ENCODE measurements around the gene TMEM25. TPM values are rescaled to one million over a fixed set of nuclear protein-coding genes. Genes with fewer than 3 reads are reported as not detected.
A peak's percentile ranks its signal among the peaks of the same experiment; 100 is the strongest.

Gene TMEM25
- total RNA-seq, 1 experiment from 2014 or later = 0.79 TPM

- BruUV-seq (replicated peaks) = no TSS peak
- DNase-seq (ENCODE audit: unreplicated experiment) = no peak
- Mint-ChIP-seq H3K9me3 (ENCODE audit: unreplicated experiment) (no peaks in the 10 kb centered on the region), H3K36me3 (ENCODE audit: insufficient read depth, unreplicated experiment) (no peaks in the 10 kb centered on the region), H3K4me3 (ENCODE audit: unreplicated experiment) (no peak overlapping the region), H3K27ac (ENCODE audit: low read depth, unreplicated experiment) (no peak overlapping the region), H3K27me3 (ENCODE audit: insufficient read depth, unreplicated experiment) (no peaks in the 10 kb centered on the region), H3K4me1 (ENCODE audit: insufficient read depth, unreplicated experiment) (no peaks in the 10 kb centered on the region)
- intact Hi-C loops (cut with micrococcal nuclease) = no loop called here
- ChIA-PET POLR2A (interaction anchor here (0.9 kb wide), 1 partner anchor 10 kb away, joined by 3 read pairs; no protein-coding TSS in a partner anchor), CTCF (no interaction called here)
- TF ChIP-seq CTCF (IDR thresholded peaks at IDR 0.05; ENCODE audit: unreplicated experiment) = no peak
These were observed 4.3 kb downstream of the TMEM25 start for GRCh38 chr11:118535261-118535660.

- H3K4me1 Mint-ChIP-seq (ENCODE audit: insufficient read depth, unreplicated experiment) = no peaks in the 10 kb centered on the region
- intact Hi-C loops (cut with micrococcal nuclease) = no loop called here
- no peak for TF ChIP-seq CTCF (IDR thresholded peaks at IDR 0.05; ENCODE audit: unreplicated experiment)
- H3K4me3 Mint-ChIP-seq (ENCODE audit: unreplicated experiment) = no peak overlapping the region
- ChIA-PET POLR2A (no interaction called here), CTCF (interaction anchor here (0.5 to 1.0 kb wide), 2 partner anchors 167 to 366 kb away, joined by 3 read pairs; no protein-coding TSS in a partner anchor)
- no peaks in the 10 kb centered on the region for H3K9me3 Mint-ChIP-seq (ENCODE audit: unreplicated experiment)
- no peaks in the 10 kb centered on the region for H3K36me3 Mint-ChIP-seq (ENCODE audit: insufficient read depth, unreplicated experiment)
- no peak overlapping the region for H3K27ac Mint-ChIP-seq (ENCODE audit: low read depth, unreplicated experiment)
- BruUV-seq (replicated peaks) = no TSS peak
- no peaks in the 10 kb centered on the region for H3K27me3 Mint-ChIP-seq (ENCODE audit: insufficient read depth, unreplicated experiment)
- DNase-seq (ENCODE audit: unreplicated experiment) = peak; percentile 66
These were observed 5.7 kb downstream of the TMEM25 start for GRCh38 chr11:118536726-118537125.

DNA sequence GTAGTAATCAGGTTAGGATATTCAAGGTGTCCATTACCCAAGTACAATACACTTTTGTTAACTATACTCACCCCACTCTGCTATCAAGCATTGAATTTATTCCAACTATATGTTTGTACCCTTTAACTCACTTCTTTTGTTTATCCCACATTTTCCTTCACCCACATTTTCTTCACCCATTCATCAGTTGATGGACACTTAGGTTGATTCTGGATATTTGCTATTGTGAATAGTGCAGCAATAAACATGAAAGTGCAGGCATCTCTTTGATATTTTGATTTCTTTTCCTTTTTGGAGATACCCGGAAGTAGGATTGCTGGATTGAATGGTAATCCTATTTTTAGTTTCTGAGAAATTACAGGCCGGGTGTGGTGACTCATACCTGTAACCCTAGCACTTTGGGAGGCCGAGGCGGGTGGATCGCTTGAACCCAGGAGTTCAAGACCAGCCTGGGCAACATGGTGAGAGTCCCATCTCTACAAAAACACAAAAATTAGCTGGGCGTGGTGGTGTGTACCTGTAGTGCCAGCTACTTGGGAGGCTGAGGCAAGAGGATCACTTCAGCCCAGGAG, 6.5 kb downstream of the TMEM25 start:
- intact Hi-C loops (cut with micrococcal nuclease) = no loop called here
- ChIA-PET CTCF (interaction anchor here (1.0 kb wide), 1 partner anchor 168 kb away, joined by 3 read pairs; no protein-coding TSS in a partner anchor), POLR2A (no interaction called here)
- Mint-ChIP-seq H3K9me3 (ENCODE audit: unreplicated experiment) (no peaks in the 10 kb centered on the region), H3K4me1 (ENCODE audit: insufficient read depth, unreplicated experiment) (no peaks in the 10 kb centered on the region), H3K4me3 (ENCODE audit: unreplicated experiment) (no peak overlapping the region), H3K27ac (ENCODE audit: low read depth, unreplicated experiment) (no peak overlapping the region), H3K36me3 (ENCODE audit: insufficient read depth, unreplicated experiment) (no peaks in the 10 kb centered on the region), H3K27me3 (ENCODE audit: insufficient read depth, unreplicated experiment) (no peaks in the 10 kb centered on the region)
- TF ChIP-seq CTCF (IDR thresholded peaks at IDR 0.05; ENCODE audit: unreplicated experiment) = no peak
- no peak for DNase-seq (ENCODE audit: unreplicated experiment)
- no TSS peak for BruUV-seq (replicated peaks)

- peaks cover 10% of the 10 kb centered on the region for H3K36me3 Mint-ChIP-seq (ENCODE audit: insufficient read depth, unreplicated experiment)
- no peak for TF ChIP-seq CTCF (IDR thresholded peaks at IDR 0.05; ENCODE audit: unreplicated experiment)
- POLR2A ChIA-PET = no interaction called here
These were observed 13.1 kb downstream of the TMEM25 start for GRCh38 chr11:118544010-118544646.

More at GRCh38 chr11:118544010-118544646, 13.1 kb downstream of the TMEM25 start:
- intact Hi-C loops (cut with micrococcal nuclease) = no loop called here
- H3K9me3 Mint-ChIP-seq (ENCODE audit: unreplicated experiment) = no peaks in the 10 kb centered on the region
- no peaks in the 10 kb centered on the region for H3K27me3 Mint-ChIP-seq (ENCODE audit: insufficient read depth, unreplicated experiment)
- H3K4me3 Mint-ChIP-seq (ENCODE audit: unreplicated experiment) = no peak overlapping the region
- no peak overlapping the region for H3K27ac Mint-ChIP-seq (ENCODE audit: low read depth, unreplicated experiment)
- no TSS peak for BruUV-seq (replicated peaks)
- CTCF ChIA-PET = interaction anchor here (0.5 to 0.7 kb wide), 2 partner anchors 44 to 779 kb away, joined by 3 read pairs; no protein-coding TSS in a partner anchor
- DNase-seq (ENCODE audit: unreplicated experiment) = no peak
- no peaks in the 10 kb centered on the region for H3K4me1 Mint-ChIP-seq (ENCODE audit: insufficient read depth, unreplicated experiment)

Measured in MCF 10A (cell line).